GM19035 (cell line): ENCODE data around the gene MCF2L.

ENCODE experiments used
- ATAC-seq: cut with Tn5 transposase; IDR thresholded peaks from one replicate; pipeline ENCODE4 v1.9.1; 2021; ENCODE audit not compliant: unreplicated experiment

The MCF2L gene

GRCh38 chr13:113140677-113141600 lies 171.9 kb downstream of the MCF2L start:
- no peak for ATAC-seq

GRCh38 chr13:113141601-113141970 lies 172.6 kb downstream of the MCF2L start:
- no peak for ATAC-seq

GRCh38 chr13:113142876-113143275 lies 173.9 kb downstream of the MCF2L start:
- no peak for ATAC-seq

GRCh38 chr13:113143466-113144254 lies 174.6 kb downstream of the MCF2L start:
- no peak for ATAC-seq

- ATAC-seq = no peak
Measured at GRCh38 chr13:113144255-113144629, 175.2 kb downstream of the MCF2L start.

- ATAC-seq = no peak
Measured at GRCh38 chr13:113145496-113145895, 176.5 kb downstream of the MCF2L start.

GRCh38 chr13:113145911-113146598 lies 177.0 kb downstream of the MCF2L start:
- no peak for ATAC-seq

- ATAC-seq = no peak
Measured at GRCh38 chr13:113146750-113147149, 177.7 kb downstream of the MCF2L start.

- no peak for ATAC-seq
Measured at GRCh38 chr13:113147206-113147605, 178.2 kb downstream of the MCF2L start.

GRCh38 chr13:113148407-113148806 lies 179.4 kb downstream of the MCF2L start:
- no peak for ATAC-seq

GRCh38 chr13:113148940-113149503 lies 180.0 kb downstream of the MCF2L start:
- ATAC-seq = no peak
